Loucy (cell line): ENCODE measurements around the gene CNDP2.

ENCODE experiments used
- EZH2phosphoT487 ChIP-seq: fragments of 200-600 bp; IDR thresholded peaks from 2 replicates; pipeline ENCODE4 v1.6.1; 2018; ENCODE audit warnings: antibody characterized with exemption, mild to moderate bottlenecking, moderate library complexity, borderline replicate concordance
- TF ChIP-seq, protein P1 (sequence below): fragments of 200-600 bp; sonication (generic); conservative IDR thresholded peaks from 2 replicates; pipeline ENCODE4 v1.5.1; 2014; ENCODE audit warnings: mild to moderate bottlenecking, antibody characterized with exemption, low read length

DNA sequence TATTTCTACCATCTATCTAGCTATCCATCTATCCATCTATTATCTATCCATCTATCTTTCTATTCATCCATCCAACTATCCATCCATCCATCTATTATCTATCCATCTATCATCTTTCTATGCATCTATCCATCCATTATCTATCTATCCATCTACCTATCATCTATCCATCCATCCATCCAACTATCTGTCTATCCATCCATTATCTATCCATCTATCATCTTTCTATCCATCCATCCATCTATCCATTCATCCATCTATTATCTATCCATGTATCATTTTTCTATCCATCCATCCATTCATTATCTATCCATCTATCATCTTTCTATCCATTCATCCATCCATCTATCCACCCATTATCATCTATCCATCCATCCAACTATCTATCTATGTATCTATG is 76.9 kb downstream of the CNDP2 start:
- TF ChIP-seq, protein P1, sequence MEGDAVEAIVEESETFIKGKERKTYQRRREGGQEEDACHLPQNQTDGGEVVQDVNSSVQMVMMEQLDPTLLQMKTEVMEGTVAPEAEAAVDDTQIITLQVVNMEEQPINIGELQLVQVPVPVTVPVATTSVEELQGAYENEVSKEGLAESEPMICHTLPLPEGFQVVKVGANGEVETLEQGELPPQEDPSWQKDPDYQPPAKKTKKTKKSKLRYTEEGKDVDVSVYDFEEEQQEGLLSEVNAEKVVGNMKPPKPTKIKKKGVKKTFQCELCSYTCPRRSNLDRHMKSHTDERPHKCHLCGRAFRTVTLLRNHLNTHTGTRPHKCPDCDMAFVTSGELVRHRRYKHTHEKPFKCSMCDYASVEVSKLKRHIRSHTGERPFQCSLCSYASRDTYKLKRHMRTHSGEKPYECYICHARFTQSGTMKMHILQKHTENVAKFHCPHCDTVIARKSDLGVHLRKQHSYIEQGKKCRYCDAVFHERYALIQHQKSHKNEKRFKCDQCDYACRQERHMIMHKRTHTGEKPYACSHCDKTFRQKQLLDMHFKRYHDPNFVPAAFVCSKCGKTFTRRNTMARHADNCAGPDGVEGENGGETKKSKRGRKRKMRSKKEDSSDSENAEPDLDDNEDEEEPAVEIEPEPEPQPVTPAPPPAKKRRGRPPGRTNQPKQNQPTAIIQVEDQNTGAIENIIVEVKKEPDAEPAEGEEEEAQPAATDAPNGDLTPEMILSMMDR = no peak
- no peak for TF ChIP-seq EZH2phosphoT487
